ENCODE data around the gene PRSS23.

Gene PRSS23

GRCh38 chr11:86787018-86787536, 13.3 kb upstream of the PRSS23 start:
- POLR2A ChIA-PET (ENCODE audit: low non-redundant PET) = interaction anchor here (0.6 kb wide), 1 partner anchor 12 kb away, joined by 3 read pairs; no protein-coding TSS in a partner anchor
- no peak overlapping the region for H3K27ac ChIP-seq
- TF ChIP-seq CTCF (conservative IDR thresholded peaks at IDR 0.05; ENCODE audit: low read depth) = no peak
- CTCF ChIA-PET = interaction anchor here (0.8 kb wide), 1 partner anchor 27 kb away, joined by 4 read pairs; no protein-coding TSS in a partner anchor
- DNase-seq (ENCODE audit: low spot score) = no peak

DNA sequence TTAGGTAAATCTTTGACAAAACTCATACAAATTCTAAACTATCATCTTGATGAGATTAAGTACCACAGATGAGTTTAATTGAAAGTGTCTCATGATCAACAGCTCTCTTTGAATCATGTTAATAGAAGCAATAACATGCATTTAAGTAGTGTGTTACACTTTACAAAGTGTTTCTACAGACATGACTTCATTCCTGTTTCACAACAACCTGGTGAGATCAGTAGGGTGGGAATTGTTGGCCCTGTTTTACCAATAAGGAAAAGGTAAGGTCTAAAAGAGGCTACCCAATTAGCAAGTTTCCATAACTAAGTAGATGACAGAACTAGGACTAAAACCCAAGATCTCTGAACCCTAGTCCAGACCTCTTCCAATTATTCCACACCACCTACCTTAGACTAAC, 12.7 kb upstream of the PRSS23 start:
- TF ChIP-seq CTCF (conservative IDR thresholded peaks at IDR 0.05; ENCODE audit: low read depth) = no peak
- DNase-seq (ENCODE audit: low spot score) = no peak
- no peak overlapping the region for H3K27ac ChIP-seq
- ChIA-PET POLR2A (ENCODE audit: low non-redundant PET) (interaction anchor here (0.6 kb wide), 1 partner anchor 11 kb away, joined by 3 read pairs; no protein-coding TSS in a partner anchor), CTCF (interaction anchor here (0.8 kb wide), 1 partner anchor 27 kb away, joined by 4 read pairs; no protein-coding TSS in a partner anchor)

GRCh38 chr11:86790195-86790725, 10.1 kb upstream of the PRSS23 start:
- POLR2A ChIA-PET (ENCODE audit: low non-redundant PET) = no interaction called here
- CTCF ChIA-PET = no interaction called here
- DNase-seq (ENCODE audit: low spot score) = no peak

DNA sequence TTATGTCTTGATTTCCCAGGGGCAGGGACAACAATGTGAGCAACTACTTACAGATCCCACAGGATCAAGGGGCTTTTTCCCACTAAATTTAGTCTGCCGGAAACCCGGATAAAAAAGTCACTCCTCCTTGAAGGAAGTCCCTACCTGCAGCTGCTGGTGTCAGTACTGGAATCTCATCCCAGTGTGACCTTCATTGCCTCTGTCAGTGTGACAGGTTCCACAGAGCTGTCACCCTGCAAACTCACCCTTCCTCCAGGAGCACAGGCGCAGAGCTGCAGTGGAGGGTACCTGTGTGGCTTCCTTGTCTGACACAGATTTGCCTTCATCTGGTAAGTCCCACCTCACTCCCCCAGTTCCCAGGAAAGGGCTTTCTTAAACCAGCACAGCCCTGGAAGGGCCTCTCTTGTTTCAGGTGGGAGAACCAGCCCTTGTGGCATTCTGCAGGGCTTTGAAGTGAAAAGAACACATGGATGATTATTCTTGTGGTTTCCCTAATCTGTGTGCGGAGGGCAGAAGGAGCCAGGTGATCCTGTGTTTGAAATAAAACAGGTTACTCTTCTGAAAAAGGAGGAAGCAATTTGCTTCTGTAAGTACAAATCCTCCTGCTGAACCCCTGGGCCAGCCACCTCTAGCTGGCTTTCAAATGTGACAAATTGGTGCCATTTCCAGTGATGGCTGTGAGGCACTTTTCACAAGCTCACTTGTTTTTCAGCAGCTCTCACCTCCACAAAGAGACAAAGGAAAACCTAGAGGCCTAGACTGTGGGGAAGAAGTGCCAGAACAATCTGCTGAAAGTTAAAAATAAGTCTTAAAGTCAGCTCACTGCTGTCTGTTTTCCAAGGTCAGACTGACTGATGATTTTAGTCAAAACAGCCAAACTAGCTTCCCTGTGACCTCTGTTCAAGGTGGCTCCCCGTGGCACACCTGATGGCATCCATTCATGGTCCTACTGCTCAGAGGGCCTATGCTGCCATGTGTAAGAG, 9.2 kb upstream of the PRSS23 start:
- H3K27ac ChIP-seq = no peak overlapping the region
- POLR2A ChIA-PET (ENCODE audit: low non-redundant PET) = no interaction called here
- CTCF ChIA-PET = interaction anchor here (1.9 kb wide), 1 partner anchor 183 kb away, joined by 5 read pairs; no protein-coding TSS in a partner anchor

More at GRCh38 chr11:86790195-86790725, 10.1 kb upstream of the PRSS23 start:
- no peak overlapping the region for H3K27ac ChIP-seq
- no peak for TF ChIP-seq CTCF (conservative IDR thresholded peaks at IDR 0.05; ENCODE audit: low read depth)

DNA sequence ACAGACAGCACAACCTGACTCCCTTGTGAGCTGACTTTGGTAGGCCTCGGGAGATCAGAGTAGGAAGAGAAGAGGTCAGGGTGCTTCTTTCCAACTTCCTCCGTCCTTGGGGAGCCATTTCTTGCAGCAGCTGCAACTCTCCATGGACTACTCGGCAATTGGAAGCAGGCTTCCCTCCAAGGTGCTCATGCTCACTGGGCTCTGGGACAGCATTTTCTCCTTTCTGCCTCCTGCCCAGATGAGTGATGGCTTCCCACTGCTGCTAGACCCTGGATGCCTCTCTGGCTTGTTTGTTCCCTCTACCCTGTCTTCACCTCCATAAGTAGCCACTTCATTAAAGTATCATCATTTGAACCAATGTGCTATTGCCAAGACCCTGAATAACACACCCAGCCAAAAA, 8.2 kb upstream of the PRSS23 start:
- DNase-seq (ENCODE audit: low spot score) = no peak
- POLR2A ChIA-PET (ENCODE audit: low non-redundant PET) = no interaction called here
- H3K27ac ChIP-seq = no peak overlapping the region
- TF ChIP-seq CTCF (conservative IDR thresholded peaks at IDR 0.05; ENCODE audit: low read depth) = no peak
- CTCF ChIA-PET = interaction anchor here (1.9 kb wide), 1 partner anchor 184 kb away, joined by 5 read pairs; no protein-coding TSS in a partner anchor

More for the DNA sequence above, 9.2 kb upstream of the PRSS23 start:
- no peak for TF ChIP-seq CTCF (conservative IDR thresholded peaks at IDR 0.05; ENCODE audit: low read depth)
- no peak for DNase-seq (ENCODE audit: low spot score)

GRCh38 chr11:86793307-86793706, 7.0 kb upstream of the PRSS23 start:
- no peak for TF ChIP-seq CTCF (conservative IDR thresholded peaks at IDR 0.05; ENCODE audit: low read depth)
- no peak overlapping the region for H3K27ac ChIP-seq
- DNase-seq (ENCODE audit: low spot score) = no peak
- ChIA-PET CTCF (no interaction called here), POLR2A (ENCODE audit: low non-redundant PET) (no interaction called here)
